Fibroblast of the aortic adventitia (primary cell): Measurements from ENCODE around the gene SH3PXD2A. TPM values are rescaled to one million over a fixed set of nuclear protein-coding genes. Genes with fewer than 3 reads are reported as not detected.

Experiments
- DNase-seq: peaks from one replicate; pipeline ENCODE4 v3.0.0-alpha.2; 2010; ENCODE audit warnings: low read depth
- H3K4me3 ChIP-seq: 2 replicates; pipeline ENCODE4 v1.5.1; 2011; ENCODE audit warnings: low read depth, mild to moderate bottlenecking, control low read depth, low read length, moderate library complexity
- CTCF ChIP-seq: IDR thresholded peaks from 2 replicates; pipeline ENCODE4 v1.5.1; 2011; ENCODE audit warnings: mild to moderate bottlenecking, low read length, control low read depth, inconsistent platforms; ENCODE audit not compliant: insufficient read depth
- small RNA-seq: library from RNA; depleted of rRNA; stranded (forward); fragments of <200 nt; gene quantifications from one replicate; pipeline ENCODE3, GENCODE V24; 2012
- total RNA-seq: library from RNA; depleted of rRNA; stranded (reverse); fragments of >200 nt; gene quantifications from 2 replicates; pipeline ENCODE4 v1.2.3, GENCODE V29; 2012; ENCODE audit warnings: low replicate concordance

Gene SH3PXD2A
- total RNA-seq, 1 donor: 20.4 TPM

GRCh38 chr10:103544657-103545310 lies 310.6 kb downstream of the SH3PXD2A start:
- H3K4me3 ChIP-seq: no peak overlapping the region
- TF ChIP-seq CTCF: no peak
- DNase-seq: no peak

Small RNA genes within 50 kb of the gene (small RNA-seq; reads per million reads assigned to genes)
- gene RF00019: not detected

Other genes with a start within 250 kb of the SH3PXD2A start
- gene STN1, start 62.6 kb upstream of the SH3PXD2A start, total RNA-seq: 18.4 and 34.9 TPM in 2 replicates
- gene SLK, start 111.6 kb upstream of the SH3PXD2A start, total RNA-seq: 50.1 and 81.3 TPM in 2 replicates
- 2.0 and 2.3 TPM in 2 replicates for gene COL17A1, start 230.3 kb upstream of the SH3PXD2A start, total RNA-seq